NT2/D1 (cell line): ENCODE results near the gene BPTF.

Experiments used
- SUZ12 ChIP-seq: IDR thresholded peaks from 2 replicates; pipeline ENCODE4 v1.6.1; 2011; ENCODE audit not compliant: insufficient read length, insufficient read depth; ENCODE audit errors: extremely low read depth
- YY1 ChIP-seq: IDR thresholded peaks from 2 replicates; pipeline ENCODE4 v1.6.1; 2011; ENCODE audit not compliant: insufficient read length, insufficient read depth
- ZNF274 ChIP-seq: IDR thresholded peaks from 2 replicates; pipeline ENCODE4 v1.6.1; 2011; ENCODE audit warnings: mild to moderate bottlenecking, low read depth, low read length

DNA sequence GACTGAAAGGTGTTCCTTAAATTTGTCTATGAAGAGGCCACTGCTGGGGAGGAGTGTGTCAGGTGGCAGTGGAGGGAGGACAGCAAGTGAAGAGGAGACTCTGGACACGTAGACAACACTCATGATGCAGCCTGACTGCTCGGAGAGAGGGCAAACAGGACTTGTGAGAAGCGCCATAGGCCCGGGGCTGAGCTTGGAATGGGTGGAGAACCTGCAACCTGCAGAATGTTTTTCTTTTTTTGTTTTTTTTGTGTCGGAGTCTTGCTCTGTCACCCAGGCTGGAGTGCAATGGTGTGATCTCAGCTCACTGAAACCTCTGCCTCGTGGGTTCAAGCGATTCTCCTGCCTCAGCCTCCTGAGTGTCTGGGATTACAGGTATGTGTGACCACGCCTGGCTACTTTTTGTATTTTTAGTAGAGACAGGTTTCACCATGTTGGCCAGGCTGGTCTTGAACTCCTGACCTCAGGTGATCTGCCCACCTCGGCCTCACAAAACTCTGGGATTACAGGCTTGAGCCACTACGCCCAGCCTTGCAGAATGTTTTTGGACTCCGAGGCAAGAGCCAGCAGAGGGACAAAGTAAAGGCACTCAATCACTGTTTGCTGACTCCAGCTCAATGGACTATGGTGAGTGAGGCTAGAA, 189.9 kb downstream of the BPTF start:
- TF ChIP-seq ZNF274: no peak
- TF ChIP-seq SUZ12: no peak
- no peak for TF ChIP-seq YY1
